Ishikawa (cell line): ENCODE measurements around the gene PDE4D.

ENCODE experiments used
- CEBPB ChIP-seq: IDR thresholded peaks from 2 replicates; pipeline ENCODE4 v1.6.1; 2012
- CREB1 ChIP-seq: IDR thresholded peaks from 2 replicates; pipeline ENCODE4 v1.6.1; 2012; ENCODE audit warnings: low read depth
- EGR1 ChIP-seq: IDR thresholded peaks from 2 replicates; pipeline ENCODE4 v1.6.1; 2012
- EP300 ChIP-seq: IDR thresholded peaks from 2 replicates; pipeline ENCODE4 v1.6.1; 2012; ENCODE audit warnings: borderline replicate concordance
- FOXM1 ChIP-seq: IDR thresholded peaks from 2 replicates; pipeline ENCODE4 v1.6.1; 2012; ENCODE audit warnings: low read depth, borderline replicate concordance
- NFIC ChIP-seq: IDR thresholded peaks from 2 replicates; pipeline ENCODE4 v1.6.1; 2012
- RAD21 ChIP-seq: IDR thresholded peaks from 2 replicates; pipeline ENCODE4 v1.6.1; 2012; ENCODE audit warnings: low read depth
- TAF1 ChIP-seq: IDR thresholded peaks from 2 replicates; pipeline ENCODE4 v1.6.1; 2012; ENCODE audit warnings: low read depth, mild to moderate bottlenecking
- TCF12 ChIP-seq: IDR thresholded peaks from 2 replicates; pipeline ENCODE4 v1.6.1; 2012; ENCODE audit warnings: low read depth
- TEAD4 ChIP-seq: IDR thresholded peaks from 2 replicates; pipeline ENCODE4 v1.6.1; 2012
- YY1 ChIP-seq: IDR thresholded peaks from 2 replicates; pipeline ENCODE4 v1.6.1; 2012; ENCODE audit warnings: low read depth
- ZBTB7A ChIP-seq: IDR thresholded peaks from 2 replicates; pipeline ENCODE4 v1.6.1; 2012; ENCODE audit warnings: low read depth
- TF ChIP-seq, protein P1 (sequence below): IDR thresholded peaks from 2 replicates; pipeline ENCODE4 v1.6.1; 2012; ENCODE audit warnings: low read depth, mild to moderate bottlenecking
- TF ChIP-seq, protein P2 (sequence below): IDR thresholded peaks from 2 replicates; pipeline ENCODE4 v1.6.1; 2012
- TF ChIP-seq, protein P3 (sequence below): IDR thresholded peaks from 2 replicates; pipeline ENCODE4 v1.6.1; 2012

PDE4D gene

DNA sequence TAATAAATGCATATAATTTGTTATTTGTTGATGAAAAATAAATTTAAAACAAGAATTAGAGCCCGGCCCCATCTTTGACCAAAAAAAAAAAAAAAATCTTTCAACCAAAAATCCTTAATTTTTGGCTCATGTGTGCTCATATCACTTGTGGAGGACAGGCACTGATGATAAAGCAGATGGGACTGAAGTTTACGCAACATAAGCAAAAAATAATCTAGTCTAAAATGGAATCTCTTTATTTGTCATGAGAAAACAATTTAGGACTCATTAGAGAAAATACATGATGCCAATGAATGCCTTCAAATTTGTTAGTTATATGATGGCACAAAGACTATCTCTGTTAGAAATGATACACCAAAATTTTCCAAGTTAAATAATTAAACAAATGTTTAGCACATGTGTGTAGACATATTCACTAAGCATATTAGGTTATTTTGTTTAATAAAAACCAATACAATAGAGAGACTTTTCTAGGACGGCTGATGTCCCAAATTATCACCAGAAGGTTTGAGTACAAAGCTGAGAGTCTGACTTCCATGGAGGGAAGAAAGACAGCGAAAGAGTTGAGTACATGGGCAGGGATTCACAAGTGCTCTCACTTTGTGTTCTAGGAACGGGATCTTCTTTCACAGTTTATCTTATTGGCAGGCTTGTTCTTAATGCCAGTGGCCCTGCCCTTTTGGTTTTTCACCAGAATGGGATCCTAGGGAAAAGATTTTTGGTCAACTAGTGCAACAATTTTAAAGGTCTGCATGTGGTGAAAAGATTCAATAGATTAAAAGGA, 689.2 kb downstream of the PDE4D start:
- TF ChIP-seq EGR1 (no peak), TEAD4 (no peak), TCF12 (no peak), RAD21 (no peak), CREB1 (no peak), YY1 (no peak), ZBTB7A (no peak), CEBPB (no peak), FOXM1 (no peak), NFIC (no peak), TAF1 (no peak), EP300 (no peak)
- TF ChIP-seq, protein P1, sequence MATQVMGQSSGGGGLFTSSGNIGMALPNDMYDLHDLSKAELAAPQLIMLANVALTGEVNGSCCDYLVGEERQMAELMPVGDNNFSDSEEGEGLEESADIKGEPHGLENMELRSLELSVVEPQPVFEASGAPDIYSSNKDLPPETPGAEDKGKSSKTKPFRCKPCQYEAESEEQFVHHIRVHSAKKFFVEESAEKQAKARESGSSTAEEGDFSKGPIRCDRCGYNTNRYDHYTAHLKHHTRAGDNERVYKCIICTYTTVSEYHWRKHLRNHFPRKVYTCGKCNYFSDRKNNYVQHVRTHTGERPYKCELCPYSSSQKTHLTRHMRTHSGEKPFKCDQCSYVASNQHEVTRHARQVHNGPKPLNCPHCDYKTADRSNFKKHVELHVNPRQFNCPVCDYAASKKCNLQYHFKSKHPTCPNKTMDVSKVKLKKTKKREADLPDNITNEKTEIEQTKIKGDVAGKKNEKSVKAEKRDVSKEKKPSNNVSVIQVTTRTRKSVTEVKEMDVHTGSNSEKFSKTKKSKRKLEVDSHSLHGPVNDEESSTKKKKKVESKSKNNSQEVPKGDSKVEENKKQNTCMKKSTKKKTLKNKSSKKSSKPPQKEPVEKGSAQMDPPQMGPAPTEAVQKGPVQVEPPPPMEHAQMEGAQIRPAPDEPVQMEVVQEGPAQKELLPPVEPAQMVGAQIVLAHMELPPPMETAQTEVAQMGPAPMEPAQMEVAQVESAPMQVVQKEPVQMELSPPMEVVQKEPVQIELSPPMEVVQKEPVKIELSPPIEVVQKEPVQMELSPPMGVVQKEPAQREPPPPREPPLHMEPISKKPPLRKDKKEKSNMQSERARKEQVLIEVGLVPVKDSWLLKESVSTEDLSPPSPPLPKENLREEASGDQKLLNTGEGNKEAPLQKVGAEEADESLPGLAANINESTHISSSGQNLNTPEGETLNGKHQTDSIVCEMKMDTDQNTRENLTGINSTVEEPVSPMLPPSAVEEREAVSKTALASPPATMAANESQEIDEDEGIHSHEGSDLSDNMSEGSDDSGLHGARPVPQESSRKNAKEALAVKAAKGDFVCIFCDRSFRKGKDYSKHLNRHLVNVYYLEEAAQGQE, result no peak
- TF ChIP-seq, protein P2, sequence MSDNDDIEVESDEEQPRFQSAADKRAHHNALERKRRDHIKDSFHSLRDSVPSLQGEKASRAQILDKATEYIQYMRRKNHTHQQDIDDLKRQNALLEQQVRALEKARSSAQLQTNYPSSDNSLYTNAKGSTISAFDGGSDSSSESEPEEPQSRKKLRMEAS, result no peak
- TF ChIP-seq, protein P3, sequence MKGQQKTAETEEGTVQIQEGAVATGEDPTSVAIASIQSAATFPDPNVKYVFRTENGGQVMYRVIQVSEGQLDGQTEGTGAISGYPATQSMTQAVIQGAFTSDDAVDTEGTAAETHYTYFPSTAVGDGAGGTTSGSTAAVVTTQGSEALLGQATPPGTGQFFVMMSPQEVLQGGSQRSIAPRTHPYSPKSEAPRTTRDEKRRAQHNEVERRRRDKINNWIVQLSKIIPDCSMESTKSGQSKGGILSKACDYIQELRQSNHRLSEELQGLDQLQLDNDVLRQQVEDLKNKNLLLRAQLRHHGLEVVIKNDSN, result no peak

DNA sequence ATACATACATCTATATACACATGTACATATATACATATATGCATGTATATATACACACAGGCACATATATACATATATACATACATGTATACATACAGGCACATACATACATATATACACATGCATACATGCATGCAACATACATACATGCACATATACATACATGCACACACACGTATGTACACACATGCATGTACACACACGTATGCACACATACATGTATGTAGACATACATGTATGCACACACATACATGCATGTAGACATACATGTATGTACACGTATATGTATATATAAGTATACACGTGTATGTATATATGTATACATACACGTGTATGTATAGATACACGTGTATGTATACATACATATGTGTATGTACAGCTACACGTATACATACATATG, 693.7 kb downstream of the PDE4D start:
- TF ChIP-seq TAF1 (no peak), NFIC (no peak), ZBTB7A (no peak), FOXM1 (no peak), EGR1 (no peak), TCF12 (no peak), YY1 (no peak), CREB1 (no peak), TEAD4 (no peak), EP300 (no peak), CEBPB (no peak), RAD21 (no peak)
- TF ChIP-seq, protein P2, result no peak
- TF ChIP-seq, protein P3, result no peak
- TF ChIP-seq, protein P1, result no peak

- TF ChIP-seq NFIC, result no peak
- no peak for TF ChIP-seq EGR1
- no peak for TF ChIP-seq ZBTB7A
- TF ChIP-seq, protein P1, result no peak
- TF ChIP-seq EP300, result no peak
- no peak for TF ChIP-seq RAD21
- TF ChIP-seq, protein P3, result no peak
- no peak for TF ChIP-seq FOXM1
- no peak for TF ChIP-seq TEAD4
- TF ChIP-seq, protein P2, result no peak
- TF ChIP-seq TAF1, result no peak
- no peak for TF ChIP-seq YY1
- no peak for TF ChIP-seq TCF12
- TF ChIP-seq CREB1, result no peak
- TF ChIP-seq CEBPB, result no peak
Measured at GRCh38 chr5:59198832-59199231, 694.7 kb downstream of the PDE4D start.
